ENCODE measurements around the gene LMOD2. TPM values are rescaled to one million over a fixed set of nuclear protein-coding genes. Genes with fewer than 3 reads are reported as not detected.
A peak's percentile ranks its signal among the peaks of the same experiment; 100 is the strongest.

Gene LMOD2
- total and polyA plus RNA-seq, 9 of the 15 experiments (the other 6 are each of a cell fraction or from before 2014, with no cell fraction given), result 0.04 TPM; not detected in 8

DNA sequence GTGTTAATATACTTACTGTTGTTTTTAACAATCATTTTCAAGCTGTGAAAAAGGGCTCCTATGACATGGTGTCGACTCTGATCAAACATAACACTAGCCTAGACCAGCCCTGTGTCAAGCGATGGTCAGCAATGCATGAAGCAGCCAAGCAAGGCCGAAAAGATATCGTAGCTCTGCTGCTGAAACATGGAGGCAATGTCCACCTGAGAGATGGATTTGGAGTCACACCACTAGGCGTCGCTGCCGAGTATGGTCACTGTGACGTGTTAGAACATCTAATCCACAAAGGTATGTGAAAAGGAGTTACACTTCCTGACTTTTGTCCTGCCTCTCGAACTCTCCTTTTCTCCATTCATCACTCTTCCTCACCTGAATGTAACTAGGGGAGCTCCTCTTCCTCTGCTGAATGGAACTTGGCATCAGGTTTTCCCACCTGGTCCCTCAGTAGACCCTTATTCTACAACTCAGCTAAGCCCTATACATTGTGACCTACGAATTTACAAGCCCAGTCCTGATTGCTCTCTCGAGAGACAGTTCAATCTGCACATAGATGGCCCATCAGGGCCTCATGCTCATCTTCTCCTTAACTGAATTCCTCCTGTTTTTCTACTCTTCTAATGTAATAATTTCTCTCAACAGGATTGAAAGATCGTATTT is 31.0 kb upstream of the LMOD2 start (continued):
- TF ChIP-seq, protein P1, sequence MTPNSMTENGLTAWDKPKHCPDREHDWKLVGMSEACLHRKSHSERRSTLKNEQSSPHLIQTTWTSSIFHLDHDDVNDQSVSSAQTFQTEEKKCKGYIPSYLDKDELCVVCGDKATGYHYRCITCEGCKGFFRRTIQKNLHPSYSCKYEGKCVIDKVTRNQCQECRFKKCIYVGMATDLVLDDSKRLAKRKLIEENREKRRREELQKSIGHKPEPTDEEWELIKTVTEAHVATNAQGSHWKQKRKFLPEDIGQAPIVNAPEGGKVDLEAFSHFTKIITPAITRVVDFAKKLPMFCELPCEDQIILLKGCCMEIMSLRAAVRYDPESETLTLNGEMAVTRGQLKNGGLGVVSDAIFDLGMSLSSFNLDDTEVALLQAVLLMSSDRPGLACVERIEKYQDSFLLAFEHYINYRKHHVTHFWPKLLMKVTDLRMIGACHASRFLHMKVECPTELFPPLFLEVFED (CRISPR knock-in tag; conservative IDR thresholded peaks at IDR 0.05), result 0 out of 2 replicates have a peak, but pooled peaks have one; percentile 9
- peak; percentile 26; the same call in 1 of the 2 replicates for TF ChIP-seq SMARCC2 (IDR thresholded peaks at IDR 0.05; ENCODE audit: low read depth)
- peak; percentile 31; the same call in 1 of the 2 replicates for TF ChIP-seq SOX6 (IDR thresholded peaks at IDR 0.05)
- TF ChIP-seq LCOR (CRISPR knock-in tag; IDR thresholded peaks at IDR 0.05), result 0 out of 2 replicates have a peak, but pooled peaks have one; percentile 72
- TF ChIP-seq JUN (IDR thresholded peaks at IDR 0.05; ENCODE audit: borderline replicate concordance, low read depth, low read length), result peak; percentile 25; the same call in 1 of the 2 replicates
- TF ChIP-seq JUN (CRISPR knock-in tag; IDR thresholded peaks at IDR 0.05; ENCODE audit: borderline replicate concordance), result no peak
- peak in 1 of 2 experiments; percentile 91; a peak in 2 of 4 replicates for TF ChIP-seq RCOR1 (IDR thresholded peaks at IDR 0.05; ENCODE audit: borderline replicate concordance in 1 of 2, low read depth in 2 of 2, low read length in 2 of 2)
- peak; percentile 35; the same call in 1 of the 2 replicates for TF ChIP-seq RNF2 (IDR thresholded peaks at IDR 0.05)
- peak in 1 of 2 experiments; percentile 80; a peak in 2 of 4 replicates for TF ChIP-seq ARNT (IDR thresholded peaks at IDR 0.05)
- TF ChIP-seq SRF (CRISPR knock-in tag; IDR thresholded peaks at IDR 0.05), result 0 out of 4 replicates have a peak, but pooled peaks of 1 of the 2 experiments have one; percentile 44
- TF ChIP-seq, protein P2, sequence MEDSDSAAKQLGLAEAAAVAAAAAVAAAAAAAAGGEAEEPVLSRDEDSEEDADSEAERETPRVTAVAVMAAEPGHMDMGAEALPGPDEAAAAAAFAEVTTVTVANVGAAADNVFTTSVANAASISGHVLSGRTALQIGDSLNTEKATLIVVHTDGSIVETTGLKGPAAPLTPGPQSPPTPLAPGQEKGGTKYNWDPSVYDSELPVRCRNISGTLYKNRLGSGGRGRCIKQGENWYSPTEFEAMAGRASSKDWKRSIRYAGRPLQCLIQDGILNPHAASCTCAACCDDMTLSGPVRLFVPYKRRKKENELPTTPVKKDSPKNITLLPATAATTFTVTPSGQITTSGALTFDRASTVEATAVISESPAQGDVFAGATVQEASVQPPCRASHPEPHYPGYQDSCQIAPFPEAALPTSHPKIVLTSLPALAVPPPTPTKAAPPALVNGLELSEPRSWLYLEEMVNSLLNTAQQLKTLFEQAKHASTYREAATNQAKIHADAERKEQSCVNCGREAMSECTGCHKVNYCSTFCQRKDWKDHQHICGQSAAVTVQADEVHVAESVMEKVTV (CRISPR knock-in tag; IDR thresholded peaks at IDR 0.05), result 0 out of 2 replicates have a peak, but pooled peaks have one; percentile 25
- TF ChIP-seq ZNF766 (CRISPR knock-in tag; conservative IDR thresholded peaks at IDR 0.05), result peak; percentile 75; the same call in 1 of the 2 replicates
- peak; percentile 58 for TF ChIP-seq KLF16 (IDR thresholded peaks at IDR 0.05)
- 0 out of 2 replicates have a peak, but pooled peaks have one; percentile 16 for TF ChIP-seq CBX5 (IDR thresholded peaks at IDR 0.05; ENCODE audit: borderline replicate concordance, low read depth)
- peak; percentile 14 to 90 (median 75) for TF ChIP-seq YY1 (IDR thresholded peaks at IDR 0.05; ENCODE audit: borderline replicate concordance in 1 of 3, control insufficient read depth in 1 of 3, extremely low read depth in 1 of 3, insufficient read depth in 3 of 3, insufficient read length in 1 of 3, insufficient replicate concordance in 2 of 3, low read depth in 1 of 3, low read length in 2 of 3)
- peak; percentile 34; the same call in 1 of the 2 replicates for TF ChIP-seq ZBTB17 (CRISPR knock-in tag; IDR thresholded peaks at IDR 0.05)
- peak; percentile 88 for TF ChIP-seq ZNF175 (CRISPR knock-in tag; IDR thresholded peaks at IDR 0.05; ENCODE audit: low read depth)
- TF ChIP-seq KDM1A (IDR thresholded peaks at IDR 0.05), result no peak
- TF ChIP-seq ZNF224 (CRISPR knock-in tag; IDR thresholded peaks at IDR 0.05), result no peak
- TF ChIP-seq POLR2H (tag; IDR thresholded peaks at IDR 0.05; ENCODE audit: low read depth), result 0 out of 2 replicates have a peak, but pooled peaks have one; percentile 48
- TF ChIP-seq, protein P3, sequence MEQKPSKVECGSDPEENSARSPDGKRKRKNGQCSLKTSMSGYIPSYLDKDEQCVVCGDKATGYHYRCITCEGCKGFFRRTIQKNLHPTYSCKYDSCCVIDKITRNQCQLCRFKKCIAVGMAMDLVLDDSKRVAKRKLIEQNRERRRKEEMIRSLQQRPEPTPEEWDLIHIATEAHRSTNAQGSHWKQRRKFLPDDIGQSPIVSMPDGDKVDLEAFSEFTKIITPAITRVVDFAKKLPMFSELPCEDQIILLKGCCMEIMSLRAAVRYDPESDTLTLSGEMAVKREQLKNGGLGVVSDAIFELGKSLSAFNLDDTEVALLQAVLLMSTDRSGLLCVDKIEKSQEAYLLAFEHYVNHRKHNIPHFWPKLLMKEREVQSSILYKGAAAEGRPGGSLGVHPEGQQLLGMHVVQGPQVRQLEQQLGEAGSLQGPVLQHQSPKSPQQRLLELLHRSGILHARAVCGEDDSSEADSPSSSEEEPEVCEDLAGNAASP (IDR thresholded peaks at IDR 0.05), result no peak
- peak; percentile 79 for TF ChIP-seq SMC3 (conservative IDR thresholded peaks at IDR 0.05; ENCODE audit: insufficient read depth, low read depth, low read length)
- TF ChIP-seq NR3C1 (CRISPR knock-in tag; IDR thresholded peaks at IDR 0.05), result no peak
- TF ChIP-seq HDAC6 (IDR thresholded peaks at IDR 0.05; ENCODE audit: low read depth, low read length), result no peak
